ENCODE measurements around the gene NCKAP1.
A peak's percentile ranks its signal among the peaks of the same experiment; 100 is the strongest.

Gene NCKAP1

DNA sequence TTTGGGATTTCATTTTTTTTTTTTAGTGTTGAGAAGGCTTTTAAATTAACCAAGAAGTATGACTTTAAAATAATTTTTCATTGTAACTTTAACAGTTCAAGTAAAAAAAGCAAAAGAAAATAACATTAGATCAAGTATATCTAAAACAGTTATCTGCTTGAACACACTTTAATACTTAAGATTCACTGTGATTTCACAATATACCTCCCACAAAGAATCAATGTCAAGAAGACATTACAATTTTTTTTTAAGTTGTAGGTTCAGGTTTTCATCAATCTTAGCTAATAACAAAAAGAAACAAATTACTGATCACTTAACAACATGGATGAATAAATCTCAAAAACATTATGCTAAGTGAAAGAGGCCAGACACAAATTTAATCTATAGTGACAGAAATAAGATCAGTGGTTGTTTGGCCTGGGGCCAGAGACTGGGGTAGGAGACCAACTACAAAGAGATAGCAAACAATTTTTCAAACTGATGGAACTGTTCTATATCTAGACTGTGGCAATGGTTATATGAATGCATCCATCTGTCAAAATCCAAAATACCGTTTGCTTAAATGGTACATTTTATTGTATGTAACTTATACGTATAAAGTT, 97.0 kb downstream of the NCKAP1 start:
- Histone ChIP-seq H3K9me3 (no peaks in the 10 kb centered on the region), H3K4me1 (no peaks in the 10 kb centered on the region), H3K27me3 (ENCODE audit: low read depth) (no peaks in the 10 kb centered on the region), H3K36me3 (replicated peaks) (peaks cover 13% of the 10 kb centered on the region), H3K4me3 (no peak overlapping the region)
- no peak for DNase-seq (ENCODE audit: low spot score in 2 of 2)
- in situ Hi-C loops (cut with MboI; ENCODE audit: low sequenced_read_pairs): no loop called here

DNA sequence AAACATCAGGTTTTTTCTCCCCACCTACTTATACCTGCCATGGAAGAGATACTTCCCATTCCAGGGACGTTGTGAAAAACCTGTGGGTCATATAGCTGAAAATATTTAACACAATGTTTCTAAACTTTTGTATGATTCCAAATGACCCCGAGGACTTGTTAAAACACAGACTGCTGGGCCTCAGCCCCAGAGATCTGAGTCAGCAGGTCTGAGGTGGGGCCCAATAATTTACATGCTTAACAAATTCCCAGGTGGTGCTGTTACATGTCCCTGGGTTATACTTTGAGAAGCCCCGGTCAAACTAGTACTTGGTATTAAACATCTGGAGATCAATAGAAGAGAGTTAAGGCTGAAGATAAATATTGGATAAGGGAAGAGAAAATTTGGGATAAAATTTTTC, 100.4 kb downstream of the NCKAP1 start:
- H3K36me3 ChIP-seq (replicated peaks): peaks cover 25% of the 10 kb centered on the region
- H3K27me3 ChIP-seq (ENCODE audit: low read depth): no peaks in the 10 kb centered on the region
- H3K4me1 ChIP-seq: no peaks in the 10 kb centered on the region
- in situ Hi-C loops (cut with MboI; ENCODE audit: low sequenced_read_pairs): no loop called here
- no peak for DNase-seq (ENCODE audit: low spot score in 2 of 2)
- no peak overlapping the region for H3K4me3 ChIP-seq
- no peaks in the 10 kb centered on the region for H3K9me3 ChIP-seq

DNA sequence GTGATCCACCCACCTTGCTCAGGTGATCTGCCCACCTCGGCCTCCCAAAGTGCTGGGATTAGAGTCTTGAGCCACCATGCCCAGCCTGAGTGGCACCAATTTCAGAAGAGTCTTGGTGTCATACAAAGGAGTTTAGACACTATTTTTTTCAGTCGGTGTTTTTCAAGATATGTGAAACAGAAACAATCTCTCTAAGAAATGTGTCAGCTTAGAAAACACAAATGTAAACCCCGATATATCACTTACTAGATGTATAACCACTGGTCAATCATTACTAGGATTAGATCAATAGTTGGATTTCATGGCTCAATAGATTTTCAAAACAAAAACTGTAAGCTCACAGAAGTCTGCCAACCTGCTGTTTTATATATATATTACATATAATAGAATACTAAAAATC, 104.6 kb downstream of the NCKAP1 start:
- Histone ChIP-seq H3K36me3 (replicated peaks) (peaks cover 18% of the 10 kb centered on the region), H3K4me1 (peaks cover 16% of the 10 kb centered on the region), H3K27me3 (ENCODE audit: low read depth) (no peaks in the 10 kb centered on the region), H3K4me3 (no peak overlapping the region), H3K9me3 (no peaks in the 10 kb centered on the region)
- DNase-seq (ENCODE audit: low spot score in 2 of 2): no peak
- in situ Hi-C loops (cut with MboI; ENCODE audit: low sequenced_read_pairs): no loop called here

DNA sequence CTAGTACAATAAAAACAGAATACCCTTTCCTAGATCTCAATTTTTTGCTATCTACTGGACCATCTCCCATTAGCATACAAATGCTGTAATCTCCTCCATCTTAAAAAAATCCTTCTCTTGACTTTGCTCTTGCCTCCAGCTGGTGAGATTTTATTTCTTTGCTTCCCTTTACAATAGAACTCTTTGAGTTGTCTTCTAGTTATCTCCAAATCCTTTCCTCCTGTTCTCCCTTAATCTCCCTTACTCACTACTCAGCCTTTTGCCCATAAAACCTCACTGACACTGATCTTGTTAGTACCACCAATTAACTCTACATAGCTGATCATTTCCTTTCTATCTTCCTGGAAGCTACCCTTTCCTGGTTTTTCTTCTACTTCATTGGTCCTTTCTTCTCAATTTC, 108.3 kb downstream of the NCKAP1 start:
- Histone ChIP-seq H3K4me1 (peaks cover 16% of the 10 kb centered on the region), H3K4me3 (no peak overlapping the region), H3K36me3 (replicated peaks) (peaks cover 18% of the 10 kb centered on the region), H3K27me3 (ENCODE audit: low read depth) (no peaks in the 10 kb centered on the region), H3K9me3 (no peaks in the 10 kb centered on the region)
- DNase-seq (ENCODE audit: low spot score in 2 of 2): peak in 1 of 2 experiments; percentile 87
- in situ Hi-C loops (cut with MboI; ENCODE audit: low sequenced_read_pairs): no loop called here

DNA sequence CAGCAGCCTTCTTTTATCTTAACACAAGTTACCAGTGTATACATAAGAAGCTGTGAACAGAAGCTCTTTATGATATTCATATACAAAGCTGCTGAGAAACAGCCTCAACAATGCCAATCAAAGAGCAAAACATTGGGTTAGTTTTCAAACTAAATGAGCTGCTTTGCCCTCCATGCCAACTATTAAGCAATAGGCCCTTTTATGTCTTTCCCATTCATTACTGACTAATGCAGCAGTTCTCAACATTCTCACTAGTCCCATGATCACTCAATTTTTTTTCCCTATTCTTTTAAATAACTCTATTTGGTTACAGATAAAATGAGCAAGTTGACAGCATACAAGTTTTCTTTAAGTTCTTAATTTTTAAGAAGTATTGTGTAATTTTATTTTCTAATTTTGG, 114.0 kb downstream of the NCKAP1 start:
- Histone ChIP-seq H3K36me3 (replicated peaks) (peaks cover 13% of the 10 kb centered on the region), H3K9me3 (no peaks in the 10 kb centered on the region), H3K4me3 (no peak overlapping the region), H3K4me1 (peaks cover under 1% of the 10 kb centered on the region), H3K27me3 (ENCODE audit: low read depth) (no peaks in the 10 kb centered on the region)
- in situ Hi-C loops (cut with MboI; ENCODE audit: low sequenced_read_pairs): no loop called here
- DNase-seq (ENCODE audit: low spot score in 2 of 2): no peak

DNA sequence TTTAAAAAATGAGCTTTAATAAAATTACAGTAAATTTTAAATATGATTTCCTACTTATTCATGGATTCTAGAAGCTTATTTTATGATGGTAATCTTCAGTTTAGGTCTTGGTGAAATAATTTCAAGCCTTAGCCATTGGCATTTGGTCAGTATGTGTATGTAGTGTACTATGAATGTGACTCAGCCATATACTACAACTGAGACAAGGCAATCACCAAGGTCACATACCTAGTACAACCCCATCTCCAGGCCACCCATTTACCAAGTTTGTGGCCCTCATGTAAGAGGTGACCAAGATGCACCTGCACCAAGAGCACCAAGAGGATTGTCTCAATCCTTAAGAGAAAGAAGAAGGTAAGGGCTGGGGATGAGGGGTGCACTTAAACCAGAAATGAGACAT, 117.0 kb downstream of the NCKAP1 start:
- Histone ChIP-seq H3K4me3 (no peak overlapping the region), H3K36me3 (replicated peaks) (peaks cover 5% of the 10 kb centered on the region; the same call in 1 of the 2 replicates), H3K4me1 (peaks cover 18% of the 10 kb centered on the region), H3K9me3 (no peaks in the 10 kb centered on the region), H3K27me3 (ENCODE audit: low read depth) (no peaks in the 10 kb centered on the region)
- in situ Hi-C loops (cut with MboI; ENCODE audit: low sequenced_read_pairs): no loop called here
- no peak for DNase-seq (ENCODE audit: low spot score in 2 of 2)

DNA sequence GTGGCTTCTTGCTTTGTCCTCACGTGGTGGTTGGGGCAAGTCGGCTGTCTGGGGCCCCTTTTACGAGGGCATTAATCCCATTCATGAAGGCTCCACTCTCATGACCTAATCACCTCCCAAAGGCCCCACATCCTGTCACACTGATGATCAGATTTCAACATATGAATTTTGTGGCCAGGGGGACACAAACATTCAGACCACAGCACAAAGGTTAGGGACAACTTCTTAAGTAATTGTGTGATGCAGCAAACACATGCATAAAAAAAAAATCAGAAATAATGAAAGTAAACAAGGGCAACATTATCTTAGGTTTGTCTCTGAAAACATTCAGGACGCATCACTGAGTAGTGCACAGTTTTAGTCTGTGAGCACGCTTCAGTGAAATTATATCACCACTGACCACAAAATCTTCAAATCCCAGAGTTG, 117.6 kb downstream of the NCKAP1 start:
- Histone ChIP-seq H3K9me3 (no peaks in the 10 kb centered on the region), H3K36me3 (replicated peaks) (peaks cover 5% of the 10 kb centered on the region; the same call in 1 of the 2 replicates), H3K4me3 (no peak overlapping the region), H3K4me1 (peaks cover 18% of the 10 kb centered on the region), H3K27me3 (ENCODE audit: low read depth) (no peaks in the 10 kb centered on the region)
- DNase-seq (ENCODE audit: low spot score in 2 of 2): peak in 1 of 2 experiments; percentile 27
- in situ Hi-C loops (cut with MboI; ENCODE audit: low sequenced_read_pairs): no loop called here

DNA sequence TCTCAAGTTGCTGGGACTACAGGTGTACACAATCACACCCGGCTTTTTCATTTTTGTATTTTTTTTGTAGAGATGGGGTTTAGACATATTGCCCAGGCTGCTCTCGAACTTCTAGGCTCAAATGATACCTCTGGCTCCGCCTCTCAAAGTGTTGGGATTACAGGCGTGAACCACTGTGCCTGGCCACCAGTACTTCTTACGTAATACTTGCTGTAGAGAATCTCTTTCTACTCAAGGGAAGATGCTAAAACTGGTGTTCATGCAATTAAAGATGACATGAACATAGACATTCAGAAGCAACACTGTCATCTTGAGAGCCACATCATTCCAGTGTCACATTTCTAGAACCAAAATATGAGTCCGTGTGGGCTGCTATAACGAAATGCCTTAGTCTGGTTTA, 118.2 kb downstream of the NCKAP1 start:
- Histone ChIP-seq H3K36me3 (replicated peaks) (peaks cover 5% of the 10 kb centered on the region; the same call in 1 of the 2 replicates), H3K4me3 (no peak overlapping the region), H3K27me3 (ENCODE audit: low read depth) (no peaks in the 10 kb centered on the region), H3K4me1 (peaks cover 18% of the 10 kb centered on the region), H3K9me3 (no peaks in the 10 kb centered on the region)
- no peak for DNase-seq (ENCODE audit: low spot score in 2 of 2)
- in situ Hi-C loops (cut with MboI; ENCODE audit: low sequenced_read_pairs): no loop called here

DNA sequence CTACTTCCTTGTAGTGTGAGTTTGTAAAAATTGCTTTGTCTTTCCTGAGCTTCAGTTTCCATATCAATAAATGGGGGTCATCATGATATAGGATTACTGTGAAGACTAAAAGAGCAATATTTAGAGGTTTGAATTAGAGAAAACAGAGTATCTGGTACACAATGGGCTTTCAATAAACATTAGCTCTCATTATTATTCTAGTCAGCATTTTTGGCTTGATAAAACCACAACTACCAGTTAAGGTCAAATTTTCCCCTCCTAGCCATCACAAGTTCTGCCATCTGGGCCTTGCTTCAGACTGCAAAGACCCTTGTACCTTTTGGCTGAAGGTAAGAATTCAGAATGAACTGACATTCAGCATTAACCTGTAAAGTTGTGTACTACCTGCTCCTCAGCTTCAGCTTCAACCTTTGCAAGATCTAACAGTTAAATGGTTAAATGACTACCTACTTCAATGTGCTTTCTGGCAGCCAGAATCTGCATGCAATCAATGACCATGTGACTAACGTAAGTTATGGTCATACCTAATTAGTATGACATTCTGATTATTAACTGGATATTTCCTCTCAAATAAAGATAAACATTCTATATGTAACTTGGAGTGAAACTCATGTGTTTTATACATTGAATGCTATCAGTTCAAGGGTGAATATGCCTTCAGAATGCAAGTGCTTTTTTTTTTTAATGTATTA, 119.2 kb downstream of the NCKAP1 start:
- Histone ChIP-seq H3K9me3 (no peaks in the 10 kb centered on the region), H3K4me1 (peaks cover 18% of the 10 kb centered on the region), H3K36me3 (replicated peaks) (peaks cover 2% of the 10 kb centered on the region; the same call in 1 of the 2 replicates), H3K27me3 (ENCODE audit: low read depth) (no peaks in the 10 kb centered on the region), H3K4me3 (no peak overlapping the region)
- in situ Hi-C loops (cut with MboI; ENCODE audit: low sequenced_read_pairs): no loop called here
- no peak for DNase-seq (ENCODE audit: low spot score in 2 of 2)

DNA sequence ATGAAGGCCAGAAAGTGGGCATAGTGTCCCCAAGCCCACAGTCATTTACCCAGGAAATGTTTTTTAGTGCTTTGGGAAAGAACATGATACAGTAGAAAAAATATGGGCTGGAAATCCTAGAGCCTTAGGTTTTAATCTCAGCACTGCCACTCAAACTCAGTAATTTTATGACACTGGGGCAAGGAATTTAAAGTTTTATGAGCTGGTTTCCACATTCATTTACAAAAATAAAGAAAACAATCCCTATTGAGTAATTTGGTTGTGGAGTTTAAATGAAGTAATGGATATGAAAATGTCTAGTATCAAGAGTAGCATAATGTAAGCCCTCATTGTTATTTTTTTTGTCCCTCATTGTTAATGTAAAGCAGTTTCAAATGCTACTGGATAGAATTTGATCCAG, 120.3 kb downstream of the NCKAP1 start:
- Histone ChIP-seq H3K27me3 (ENCODE audit: low read depth) (no peaks in the 10 kb centered on the region), H3K36me3 (replicated peaks) (no peaks in the 10 kb centered on the region; the same call in 1 of the 2 replicates), H3K9me3 (no peaks in the 10 kb centered on the region), H3K4me3 (no peak overlapping the region), H3K4me1 (peaks cover 18% of the 10 kb centered on the region)
- in situ Hi-C loops (cut with MboI; ENCODE audit: low sequenced_read_pairs): no loop called here
- DNase-seq (ENCODE audit: low spot score in 2 of 2): peak in 1 of 2 experiments; percentile 63

DNA sequence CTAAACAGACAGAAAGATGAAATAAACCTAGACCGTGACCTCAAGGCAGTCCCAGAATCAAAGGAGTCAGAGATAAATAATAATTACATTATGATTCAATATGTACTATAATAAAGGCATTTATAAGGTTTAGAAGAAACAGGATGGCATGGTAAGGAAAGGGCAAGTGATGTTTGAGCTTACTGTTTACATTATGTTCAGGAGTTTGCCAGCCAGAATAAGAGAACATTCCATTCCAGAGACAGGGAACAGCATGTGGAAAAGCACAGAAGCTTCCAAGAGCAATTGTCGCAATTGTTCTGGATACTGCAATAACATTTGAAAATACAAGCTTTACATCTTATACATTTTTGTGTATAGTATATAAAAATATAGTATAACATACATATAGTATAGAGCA, 121.8 kb downstream of the NCKAP1 start:
- Histone ChIP-seq H3K4me3 (no peak overlapping the region), H3K9me3 (no peaks in the 10 kb centered on the region), H3K27me3 (ENCODE audit: low read depth) (no peaks in the 10 kb centered on the region), H3K36me3 (replicated peaks) (no peaks in the 10 kb centered on the region; the same call in 1 of the 2 replicates), H3K4me1 (peaks cover 18% of the 10 kb centered on the region)
- no peak for DNase-seq (ENCODE audit: low spot score in 2 of 2)
- in situ Hi-C loops (cut with MboI; ENCODE audit: low sequenced_read_pairs): no loop called here

DNA sequence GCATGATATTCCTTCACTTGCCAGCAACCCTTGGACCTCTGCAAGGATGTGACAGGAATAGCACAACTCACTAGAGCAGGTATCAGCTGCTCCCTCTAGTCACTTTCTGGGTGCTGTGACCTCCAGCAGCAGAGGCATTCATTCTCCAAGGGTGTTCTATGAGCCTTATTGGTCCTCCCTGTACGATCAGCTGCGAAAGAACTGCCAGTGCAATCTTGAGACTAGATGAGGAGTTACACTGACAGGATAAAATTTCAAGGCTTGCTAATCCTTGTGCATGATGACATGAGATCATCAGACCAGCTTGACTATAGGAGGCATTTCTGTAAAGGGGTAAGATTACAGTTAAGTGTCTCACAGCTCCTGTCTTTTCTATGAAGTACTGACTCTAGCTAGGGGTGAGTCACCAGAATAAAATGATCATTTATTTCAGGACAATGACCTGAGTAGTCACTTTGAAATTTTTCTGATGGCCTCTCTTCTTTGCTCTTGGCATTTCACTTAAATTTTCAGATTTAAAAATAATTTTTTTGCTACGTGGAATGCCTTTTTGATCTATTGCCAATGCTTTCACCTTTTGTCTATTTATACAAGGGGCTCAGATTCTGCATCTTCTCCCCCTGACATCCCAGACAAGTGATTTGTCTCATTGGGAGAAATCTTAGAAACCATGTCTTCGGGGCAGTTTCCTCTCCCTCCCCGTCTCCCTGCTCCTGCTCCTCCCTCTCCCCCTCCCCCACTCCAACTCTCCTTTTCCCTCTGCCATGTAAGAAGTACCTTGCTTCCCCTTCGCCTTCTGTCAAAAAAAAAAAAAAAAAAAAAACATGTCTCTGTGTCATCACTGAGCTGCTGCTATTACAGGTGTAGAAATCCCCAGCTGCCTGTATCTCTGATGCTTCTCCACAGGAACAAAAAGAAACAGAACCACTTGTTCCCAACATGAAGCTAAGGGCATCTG, 122.6 kb downstream of the NCKAP1 start:
- H3K4me1 ChIP-seq: peaks cover 18% of the 10 kb centered on the region
- no peaks in the 10 kb centered on the region for H3K9me3 ChIP-seq
- no peak overlapping the region for H3K4me3 ChIP-seq
- DNase-seq (ENCODE audit: low spot score in 2 of 2): no peak
- no peaks in the 10 kb centered on the region; the same call in 1 of the 2 replicates for H3K36me3 ChIP-seq (replicated peaks)
- in situ Hi-C loops (cut with MboI; ENCODE audit: low sequenced_read_pairs): no loop called here
- H3K27me3 ChIP-seq (ENCODE audit: low read depth): no peaks in the 10 kb centered on the region

DNA sequence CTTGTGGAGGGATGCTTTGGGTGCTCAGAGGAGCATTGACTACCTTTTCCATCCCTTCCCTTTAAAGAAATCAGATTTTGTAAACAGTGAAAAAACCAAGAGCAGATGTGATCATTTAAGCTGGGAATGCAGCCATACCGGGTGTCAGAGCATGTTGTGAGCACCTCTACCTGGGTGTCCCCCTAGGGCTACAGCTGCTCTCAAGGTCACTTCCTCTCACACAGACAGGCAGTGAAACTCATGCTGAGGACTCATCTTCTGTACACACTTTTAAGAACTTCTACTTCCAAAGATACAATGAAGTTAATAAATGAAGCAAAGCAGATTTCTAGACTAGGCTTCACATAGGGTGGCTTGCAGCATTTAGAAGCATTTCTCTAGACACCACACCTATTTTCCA, 123.4 kb downstream of the NCKAP1 start:
- Histone ChIP-seq H3K4me1 (peaks cover 18% of the 10 kb centered on the region), H3K9me3 (no peaks in the 10 kb centered on the region), H3K36me3 (replicated peaks) (no peaks in the 10 kb centered on the region), H3K27me3 (ENCODE audit: low read depth) (no peaks in the 10 kb centered on the region), H3K4me3 (no peak overlapping the region)
- no peak for DNase-seq (ENCODE audit: low spot score in 2 of 2)
- in situ Hi-C loops (cut with MboI; ENCODE audit: low sequenced_read_pairs): no loop called here

DNA sequence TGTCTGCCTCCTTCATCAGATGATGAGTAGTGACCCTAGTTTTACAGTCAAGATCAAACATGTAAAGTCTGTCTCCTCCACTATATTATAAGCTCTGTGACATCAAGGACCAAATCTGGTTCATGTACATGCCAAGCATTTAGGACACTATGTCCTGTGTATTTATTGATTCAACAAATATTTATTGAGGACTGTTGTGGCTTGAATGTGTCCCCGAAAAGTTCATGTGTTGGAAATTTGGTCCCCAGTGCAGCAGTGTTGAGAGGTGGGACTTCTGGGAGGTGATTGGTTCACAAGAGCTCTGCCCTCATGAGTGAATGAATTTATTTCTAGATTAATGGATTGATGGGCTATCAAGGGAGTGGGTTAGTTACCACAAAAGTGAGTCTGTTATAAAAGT, 125.2 kb downstream of the NCKAP1 start:
- in situ Hi-C loops (cut with MboI; ENCODE audit: low sequenced_read_pairs): no loop called here
- Histone ChIP-seq H3K36me3 (replicated peaks) (no peaks in the 10 kb centered on the region), H3K9me3 (no peaks in the 10 kb centered on the region)

More for the DNA sequence above, 125.2 kb downstream of the NCKAP1 start:
- H3K4me3 ChIP-seq: no peak overlapping the region
- DNase-seq (ENCODE audit: low spot score in 2 of 2): no peak
- peaks cover 4% of the 10 kb centered on the region for H3K4me1 ChIP-seq
- no peaks in the 10 kb centered on the region for H3K27me3 ChIP-seq (ENCODE audit: low read depth)

Data from HAP-1 (cell line).